ENCODE results near the gene NSG1. TPM values are rescaled to one million over a fixed set of nuclear protein-coding genes. Genes with fewer than 3 reads are reported as not detected.
"Not testable (repeated sequence)": the region's sequence is repeated elsewhere in the genome, so short reads cannot be mapped to it uniquely, and the experiment has no call there.

NSG1 gene
- total RNA-seq, 6 donors from 2014 or later, result 0.29 to 3.8 (median 1.3) TPM; not detected in 1

DNA sequence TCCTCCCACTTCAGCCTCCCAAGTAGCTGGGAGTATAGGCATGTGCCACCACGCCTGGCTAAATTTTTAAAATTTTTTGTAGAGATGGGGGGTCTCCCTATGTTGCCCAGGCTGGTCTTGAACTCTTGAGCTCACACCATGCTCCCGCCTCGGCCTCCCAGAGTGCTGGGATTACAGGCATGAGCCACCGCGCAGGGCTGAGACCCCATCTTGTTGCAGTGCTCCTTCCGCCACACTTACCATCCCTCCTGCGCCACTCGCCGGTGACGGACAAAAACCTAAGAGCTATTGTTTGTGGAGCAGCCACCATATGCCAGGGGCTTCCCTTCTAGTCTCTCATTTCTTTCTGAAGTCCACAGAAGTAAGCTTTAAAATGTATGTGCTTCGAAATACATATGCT lies 34.5 kb downstream of the NSG1 start:
- TF ChIP-seq, protein P1, sequence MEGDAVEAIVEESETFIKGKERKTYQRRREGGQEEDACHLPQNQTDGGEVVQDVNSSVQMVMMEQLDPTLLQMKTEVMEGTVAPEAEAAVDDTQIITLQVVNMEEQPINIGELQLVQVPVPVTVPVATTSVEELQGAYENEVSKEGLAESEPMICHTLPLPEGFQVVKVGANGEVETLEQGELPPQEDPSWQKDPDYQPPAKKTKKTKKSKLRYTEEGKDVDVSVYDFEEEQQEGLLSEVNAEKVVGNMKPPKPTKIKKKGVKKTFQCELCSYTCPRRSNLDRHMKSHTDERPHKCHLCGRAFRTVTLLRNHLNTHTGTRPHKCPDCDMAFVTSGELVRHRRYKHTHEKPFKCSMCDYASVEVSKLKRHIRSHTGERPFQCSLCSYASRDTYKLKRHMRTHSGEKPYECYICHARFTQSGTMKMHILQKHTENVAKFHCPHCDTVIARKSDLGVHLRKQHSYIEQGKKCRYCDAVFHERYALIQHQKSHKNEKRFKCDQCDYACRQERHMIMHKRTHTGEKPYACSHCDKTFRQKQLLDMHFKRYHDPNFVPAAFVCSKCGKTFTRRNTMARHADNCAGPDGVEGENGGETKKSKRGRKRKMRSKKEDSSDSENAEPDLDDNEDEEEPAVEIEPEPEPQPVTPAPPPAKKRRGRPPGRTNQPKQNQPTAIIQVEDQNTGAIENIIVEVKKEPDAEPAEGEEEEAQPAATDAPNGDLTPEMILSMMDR (IDR thresholded peaks at IDR 0.05), result no peak
- no peak for TF ChIP-seq POLR2A (IDR thresholded peaks at IDR 0.05)
- no peak for TF ChIP-seq POLR2AphosphoS5 (IDR thresholded peaks at IDR 0.05)
- TF ChIP-seq EP300 (IDR thresholded peaks at IDR 0.05), result no peak
- H3K4me3 ChIP-seq, result no peak overlapping the region
- peaks cover 18 to 78% (median 57%) of the 10 kb centered on the region in 4 donors for H3K36me3 ChIP-seq
- H3K27me3 ChIP-seq, result no peaks in the 10 kb centered on the region
- H3K9me3 ChIP-seq, result no peaks in the 10 kb centered on the region
- H3K4me1 ChIP-seq, result no peaks in the 10 kb centered on the region
- DNase-seq (no peak), ATAC-seq (ENCODE audit: low FRiP score in 2 of 2) (no peak)
- H3K27ac ChIP-seq, result no peak overlapping the region
- 98 to 99% methylated on average over 11 of the region's 11 CpGs for WGBS, 2 donors

DNA sequence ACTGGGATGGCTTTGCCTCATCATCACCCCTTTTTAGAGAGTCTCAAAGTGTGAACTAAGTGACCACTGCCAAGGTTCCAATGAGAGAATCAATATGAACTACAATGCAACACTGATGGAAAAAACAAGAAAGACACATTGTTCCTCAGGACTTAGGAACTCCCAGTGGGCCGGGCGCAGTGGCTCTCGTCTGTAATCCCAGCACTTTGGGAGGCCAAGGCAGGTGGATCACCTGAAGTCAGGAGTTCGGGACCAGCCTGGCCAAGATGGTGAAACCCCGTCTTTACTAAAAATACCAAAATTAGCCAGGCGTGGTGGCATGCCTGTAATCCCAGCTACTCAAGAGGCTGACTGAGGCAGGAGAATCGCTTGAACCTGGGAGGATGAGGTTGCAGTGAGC lies 35.2 kb downstream of the NSG1 start:
- peaks cover 18 to 79% (median 59%) of the 10 kb centered on the region in 4 donors for H3K36me3 ChIP-seq
- not testable (repeated sequence) for DNase-seq

DNA sequence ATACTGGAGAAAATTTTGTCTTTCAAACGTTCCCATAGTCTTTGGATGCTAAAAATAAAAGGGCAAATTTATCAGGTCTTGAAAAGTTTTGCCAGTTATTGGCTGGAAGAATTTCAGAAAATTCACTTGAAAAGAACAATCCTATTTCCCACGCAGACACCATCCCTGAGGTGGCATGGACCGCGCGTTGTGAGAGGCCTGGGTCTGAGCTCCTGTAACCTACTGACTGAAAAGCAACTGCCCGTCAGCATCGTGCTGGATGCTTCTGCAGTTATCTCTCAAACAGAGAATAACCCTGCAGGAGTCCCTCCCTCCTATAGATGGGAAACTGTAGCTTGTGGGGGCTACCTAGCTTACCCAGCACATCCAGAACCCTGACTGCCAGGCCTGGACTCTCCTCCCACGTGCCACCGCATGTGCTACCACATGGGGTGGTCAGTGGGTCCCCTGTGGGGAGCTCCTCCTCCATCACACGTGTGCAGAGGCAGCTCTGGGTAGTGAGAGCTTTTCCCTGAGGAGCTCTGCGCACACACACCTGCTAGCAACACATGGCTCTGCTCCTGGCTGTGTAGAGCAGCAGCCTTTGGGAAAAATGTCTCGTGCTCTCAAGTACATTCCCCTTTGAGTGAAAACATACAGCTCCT lies 36.1 kb downstream of the NSG1 start:
- TF ChIP-seq POLR2AphosphoS5 (IDR thresholded peaks at IDR 0.05) (no peak), EP300 (IDR thresholded peaks at IDR 0.05) (no peak)
- no peak overlapping the region for H3K4me3 ChIP-seq
- 79 to 84% methylated on average over 12 of the region's 12 CpGs for WGBS, 2 donors
- H3K27ac ChIP-seq, result no peak overlapping the region
- H3K36me3 ChIP-seq, result peaks cover 18 to 79% (median 59%) of the 10 kb centered on the region in 4 donors
- no peak for DNase-seq
- no peaks in the 10 kb centered on the region for H3K9me3 ChIP-seq
- no peak for ATAC-seq (ENCODE audit: low FRiP score in 2 of 2)
- no peaks in the 10 kb centered on the region for H3K4me1 ChIP-seq
- no peaks in the 10 kb centered on the region for H3K27me3 ChIP-seq

More for the DNA sequence above, 35.2 kb downstream of the NSG1 start:
- H3K27ac ChIP-seq; H3K4me1 ChIP-seq; H3K27me3 ChIP-seq; ATAC-seq (ENCODE audit: low FRiP score in 2 of 2); H3K4me3 ChIP-seq; H3K9me3 ChIP-seq: not testable (repeated sequence)
- 96% methylated on average over 7 of the region's 7 CpGs for WGBS, 2 donors

DNA sequence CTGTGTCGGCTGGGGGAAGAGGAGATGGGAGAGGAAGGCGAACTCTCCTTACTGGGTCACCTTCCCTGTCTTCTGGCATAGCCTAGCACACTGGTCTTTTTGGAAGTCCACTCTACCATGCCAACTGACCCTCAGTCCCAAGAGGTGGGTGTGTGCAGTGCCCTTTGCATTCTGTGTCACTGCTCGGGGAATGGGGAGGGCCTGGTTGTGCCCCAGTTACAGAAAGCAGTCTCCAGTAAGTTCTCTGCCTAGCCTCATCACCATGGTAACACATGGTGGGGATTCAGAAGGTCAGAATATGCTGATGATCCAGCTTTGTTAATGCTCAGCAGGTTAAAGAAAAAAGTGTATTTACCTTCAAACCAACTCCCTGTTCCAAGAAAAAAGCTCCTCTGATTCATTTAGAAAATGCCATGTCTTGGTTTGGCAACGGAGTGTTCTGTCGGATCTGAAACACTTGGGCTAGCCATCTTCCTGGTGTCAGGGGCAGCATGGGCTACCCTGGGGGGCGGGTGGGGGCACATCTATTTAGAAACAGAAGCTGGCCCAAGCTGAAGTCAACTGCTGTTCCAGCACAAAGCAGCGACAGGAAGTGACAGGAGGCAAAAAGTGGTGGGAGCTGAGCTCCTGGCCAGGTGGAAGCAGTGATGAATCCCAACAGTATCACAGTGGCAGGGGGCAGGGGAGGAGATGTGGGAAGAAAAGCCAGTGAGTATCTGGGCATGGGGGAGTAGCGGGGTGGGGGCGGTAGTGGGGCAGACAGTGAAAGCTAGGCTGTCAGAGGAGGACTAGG lies 37.0 kb downstream of the NSG1 start:
- ATAC-seq (ENCODE audit: low FRiP score in 2 of 2) (no peak), DNase-seq (no peak)
- no peaks in the 10 kb centered on the region for H3K27me3 ChIP-seq
- peaks cover 18 to 75% (median 52%) of the 10 kb centered on the region in 4 donors for H3K36me3 ChIP-seq
- H3K4me1 ChIP-seq, result no peaks in the 10 kb centered on the region
- H3K27ac ChIP-seq, result no peak overlapping the region
- no peak overlapping the region for H3K4me3 ChIP-seq
- WGBS, 2 donors, result 91% methylated on average over 9 of the region's 9 CpGs
- H3K9me3 ChIP-seq, result no peaks in the 10 kb centered on the region
- no peak for TF ChIP-seq POLR2AphosphoS5 (IDR thresholded peaks at IDR 0.05)
- TF ChIP-seq POLR2A (IDR thresholded peaks at IDR 0.05), result no peak
- TF ChIP-seq, protein P1 (IDR thresholded peaks at IDR 0.05), result no peak
- TF ChIP-seq EP300 (IDR thresholded peaks at IDR 0.05), result no peak

DNA sequence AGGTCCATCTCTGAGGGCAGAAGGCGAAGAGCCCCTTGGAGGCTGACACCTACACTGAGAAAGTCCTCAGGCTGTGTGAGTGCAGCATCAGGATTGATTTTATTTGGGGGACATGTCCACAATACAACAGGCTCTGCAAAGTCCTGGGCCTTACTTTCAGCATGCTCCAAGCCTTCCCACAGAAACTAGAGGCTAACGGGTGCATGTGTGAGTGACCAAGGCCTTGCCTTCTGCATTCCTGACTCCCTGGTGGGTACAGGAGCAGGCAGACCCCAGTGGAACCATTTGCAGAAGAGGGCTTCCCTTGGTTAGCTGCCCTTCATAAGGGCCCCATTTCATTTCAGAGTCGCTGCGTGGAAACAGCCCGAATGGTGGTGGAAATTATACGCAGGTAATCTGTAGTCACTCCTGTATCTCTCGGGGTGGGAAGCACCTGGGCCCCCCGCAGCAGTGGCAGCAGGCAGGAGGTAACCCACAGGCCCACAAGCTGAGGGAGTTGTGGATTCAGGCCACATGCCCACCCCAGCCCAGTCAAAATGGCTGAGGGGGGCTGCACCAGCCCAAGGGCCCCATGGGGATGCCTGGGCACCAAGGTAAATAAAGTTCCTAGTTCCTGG lies 37.7 kb downstream of the NSG1 start:
- Histone ChIP-seq H3K9me3 (no peaks in the 10 kb centered on the region), H3K4me3 (no peak overlapping the region), H3K36me3 (peaks cover 16 to 68% (median 45%) of the 10 kb centered on the region in 4 donors), H3K4me1 (no peaks in the 10 kb centered on the region), H3K27ac (no peak overlapping the region), H3K27me3 (no peaks in the 10 kb centered on the region)
- DNase-seq (no peak), ATAC-seq (ENCODE audit: low FRiP score in 2 of 2) (no peak)
- 93 to 94% methylated on average over 7 to 8 of the region's 8 CpGs for WGBS, 2 donors
- no peak for TF ChIP-seq EP300 (IDR thresholded peaks at IDR 0.05)
- TF ChIP-seq, protein P1 (IDR thresholded peaks at IDR 0.05), result no peak
- no peak for TF ChIP-seq POLR2A (IDR thresholded peaks at IDR 0.05)
- TF ChIP-seq POLR2AphosphoS5 (IDR thresholded peaks at IDR 0.05), result no peak

Data from upper lobe of left lung (tissue), 6 donors.